Posterior vena cava (tissue), 2 donors: ENCODE results near the gene MKI67. TPM values are rescaled to one million over a fixed set of nuclear protein-coding genes. Genes with fewer than 3 reads are reported as not detected.
A peak's percentile ranks its signal among the peaks of the same experiment; 100 is the strongest.
"Not testable (repeated sequence)": the region's sequence is repeated elsewhere in the genome, so short reads cannot be mapped to it uniquely, and the experiment has no call there.

Experiments
- DNase-seq: peaks from one replicate; pipeline ENCODE4 v3.0.0-alpha.2; 2020; ENCODE audit warnings: low spot score
- intact Hi-C, 2 donors: fragments of 100-400 bp; cut with DNase I; formaldehyde crosslinking; loops; one replicate each; pipeline versions ENCODE4 v1.14.1 to v1.14.2; 2022 to 2023
- total RNA-seq, 2 donors: library from RNA; stranded (reverse); fragmentation: NEBNext Ultra II Directional; extraction: Animal tissue kit (Norgen Biotek cat#: 25700); gene quantifications; one replicate each; pipeline ENCODE4 v1.2.1, GENCODE V29; 2021
- donor health status: DM: yes; HTN: yes; CAD: no.
- donor health status: DM: yes; HTN: yes; CAD: no.

Gene MKI67
- total RNA-seq, 2 donors from 2014 or later = 0.62 to 2.0 TPM

DNA sequence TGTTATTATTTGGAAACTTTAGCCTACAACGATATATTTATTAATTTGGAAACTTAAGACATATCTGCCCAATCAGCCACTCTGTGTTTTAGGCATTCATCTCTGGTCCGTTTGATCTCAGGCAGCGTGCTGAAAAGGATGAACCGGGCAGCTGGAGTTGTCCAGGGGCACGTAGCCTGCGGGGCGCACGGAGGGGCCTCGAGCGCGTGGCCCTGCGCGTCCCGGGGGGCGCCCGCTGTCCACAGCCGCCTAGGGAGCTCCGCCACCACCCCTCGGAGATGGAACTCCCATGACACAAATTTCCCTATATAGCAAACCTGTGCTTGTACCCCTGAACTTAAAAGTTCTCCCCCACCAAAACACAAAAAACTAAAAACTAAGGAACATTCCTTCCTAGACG is 24.3 kb upstream of the MKI67 start:
- intact Hi-C loops = loop anchor here in 1 of 2 donors (10.0 kb wide), 1 partner anchor 346 kb away; no protein-coding TSS in a partner anchor
- peak; percentile 78 for DNase-seq

DNA sequence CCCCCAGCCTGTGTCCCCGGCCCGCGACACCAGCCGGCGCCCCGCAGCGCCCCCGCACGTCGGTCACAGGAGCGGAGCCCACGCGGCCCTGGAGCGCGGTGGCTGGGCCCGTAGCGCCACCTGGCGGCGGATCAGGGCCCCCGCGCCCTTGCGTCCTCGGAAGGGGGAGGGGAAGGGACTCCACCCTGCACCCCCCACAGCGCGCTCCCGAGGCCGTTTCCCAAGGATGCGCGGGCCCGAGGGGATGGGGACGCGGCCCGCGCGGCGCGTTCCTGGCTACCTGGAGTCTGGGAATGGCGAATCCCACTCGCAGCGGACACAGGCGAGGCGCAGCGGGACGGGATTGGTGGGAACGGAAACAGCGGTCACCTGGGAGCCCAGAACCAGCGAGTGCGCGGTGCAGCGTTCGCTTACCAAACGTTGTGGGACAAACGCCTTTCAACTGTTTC is 23.8 kb upstream of the MKI67 start:
- intact Hi-C loops = loop anchor here in 1 of 2 donors (10.0 kb wide), 1 partner anchor 345 kb away; no protein-coding TSS in a partner anchor
- peak; percentile 87 for DNase-seq

DNA sequence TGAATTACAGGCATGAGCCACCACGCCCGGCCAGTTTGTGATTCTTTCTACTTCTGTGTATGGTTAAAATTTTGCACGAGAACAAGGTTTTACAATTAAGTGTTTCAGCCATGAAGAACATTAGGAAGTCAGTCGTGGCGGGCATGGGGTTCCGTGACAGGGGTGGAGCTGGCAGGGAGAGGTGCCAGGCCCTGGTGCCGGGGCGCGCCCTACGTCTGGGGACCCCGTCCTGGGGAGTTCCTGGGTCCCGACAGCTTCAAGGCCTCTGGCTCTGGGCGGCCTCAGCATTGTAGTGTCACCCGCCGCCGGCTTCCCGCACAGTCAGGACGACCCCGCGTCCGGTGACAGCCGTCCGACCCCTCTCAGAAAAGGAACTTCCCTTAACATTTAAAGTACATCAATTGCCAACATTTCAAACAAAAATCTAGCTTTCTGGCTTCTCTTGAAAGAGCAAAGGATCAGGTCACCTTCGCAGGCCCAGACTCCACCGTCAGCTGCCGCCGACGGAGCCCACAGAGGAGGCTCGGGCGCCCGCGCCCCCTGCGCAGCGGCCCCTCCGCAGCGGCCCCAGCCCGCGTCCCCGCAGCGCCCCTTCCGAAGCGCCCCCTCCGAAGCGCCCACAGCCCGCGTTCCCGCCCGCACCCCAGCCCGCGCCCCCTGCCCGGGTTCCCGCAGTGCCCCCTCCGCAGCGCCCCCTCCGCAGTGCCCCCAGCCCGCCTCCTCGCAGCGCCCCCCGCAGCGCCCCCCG is 23.2 kb upstream of the MKI67 start:
- DNase-seq = peak; percentile 76
- intact Hi-C loops = loop anchor here in 1 of 2 donors (5.0 to 10.0 kb wide), 2 partner anchors 345 to 998 kb away; no protein-coding TSS in a partner anchor

DNA sequence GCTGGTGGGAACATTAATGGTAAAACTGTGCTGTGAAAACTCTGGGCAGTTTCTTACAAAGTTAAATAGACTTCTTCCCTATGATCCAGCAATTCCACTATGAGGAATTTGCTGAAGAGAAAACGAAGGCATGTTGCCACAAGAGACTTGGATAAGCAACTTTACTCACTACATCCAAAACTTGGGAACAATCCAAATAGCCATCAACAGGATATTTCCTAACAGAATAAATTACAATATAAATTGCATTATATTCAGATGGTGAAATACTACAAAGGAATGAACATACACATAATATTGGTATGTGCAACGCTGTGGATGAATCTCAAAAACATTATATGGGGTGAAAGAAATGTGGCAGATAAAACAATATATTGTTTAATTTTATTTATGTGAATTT is 21.4 kb upstream of the MKI67 start:
- intact Hi-C loops = loop anchor here in 1 of 2 donors (5.0 kb wide), 1 partner anchor 1000 kb away; no protein-coding TSS in a partner anchor
- no peak for DNase-seq

DNA sequence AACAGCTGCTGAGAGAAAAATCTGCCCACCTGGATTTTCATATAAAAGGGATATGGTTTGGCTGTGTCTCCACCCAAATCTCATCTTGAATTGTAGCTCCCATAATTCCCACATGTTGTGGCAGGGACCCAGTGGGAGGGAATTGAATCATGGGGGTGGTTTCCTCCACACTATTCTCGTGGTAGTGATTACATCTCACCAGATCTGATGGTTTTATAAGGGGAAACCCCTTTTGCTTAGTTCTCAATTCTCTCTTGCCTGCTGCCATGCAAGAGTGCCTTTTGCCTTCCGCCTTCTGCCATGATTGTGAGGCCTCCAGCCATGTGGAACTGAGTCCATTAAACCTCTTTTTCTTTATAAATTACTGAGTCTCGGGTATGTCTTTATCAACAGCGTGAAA is 20.8 kb upstream of the MKI67 start:
- DNase-seq = peak; percentile 10
- intact Hi-C loops = loop anchor here in 1 of 2 donors (5.0 kb wide), 1 partner anchor 1000 kb away; no protein-coding TSS in a partner anchor

DNA sequence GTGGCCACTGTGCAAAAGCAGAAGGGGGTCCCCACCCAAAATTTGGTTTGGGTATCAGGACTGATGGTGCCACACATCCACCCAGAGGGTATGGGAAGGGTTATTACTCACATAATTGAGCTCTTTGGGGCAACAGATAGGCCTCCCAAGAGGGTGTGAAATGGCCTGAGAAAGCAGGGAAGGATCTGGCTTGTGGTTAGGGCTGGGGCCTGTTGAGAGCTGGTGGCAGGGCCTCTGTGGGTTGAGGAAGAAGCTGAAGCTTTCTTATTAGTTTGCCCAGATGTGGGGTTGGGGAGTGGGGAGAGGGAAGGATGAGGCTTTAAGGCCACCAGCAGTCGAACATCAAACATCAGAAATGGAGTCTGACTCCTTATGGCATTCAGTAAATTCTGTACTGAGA is 18.3 kb upstream of the MKI67 start:
- no peak for DNase-seq
- intact Hi-C loops = no loop called here

DNA sequence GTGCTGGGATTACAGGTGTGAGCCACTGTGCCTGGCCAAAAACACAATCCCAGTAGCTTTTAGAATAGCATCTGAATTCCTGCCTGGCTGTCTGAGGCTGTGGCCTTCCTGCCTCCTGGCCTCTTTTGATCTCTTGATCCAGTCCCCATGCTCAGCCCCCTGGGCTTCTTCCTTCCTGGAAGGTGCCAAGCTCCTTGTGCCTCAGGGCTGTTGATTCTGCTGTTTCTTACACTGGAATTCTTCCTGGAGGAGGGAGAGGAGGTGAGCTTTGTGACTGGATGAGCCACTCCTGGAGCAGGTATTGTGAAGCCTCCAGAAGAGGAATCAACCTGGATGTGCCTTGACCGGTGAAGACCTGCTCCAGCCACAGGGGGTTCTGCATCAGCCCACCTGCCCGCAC is 17.3 kb upstream of the MKI67 start:
- DNase-seq = no peak
- intact Hi-C loops = no loop called here

DNA sequence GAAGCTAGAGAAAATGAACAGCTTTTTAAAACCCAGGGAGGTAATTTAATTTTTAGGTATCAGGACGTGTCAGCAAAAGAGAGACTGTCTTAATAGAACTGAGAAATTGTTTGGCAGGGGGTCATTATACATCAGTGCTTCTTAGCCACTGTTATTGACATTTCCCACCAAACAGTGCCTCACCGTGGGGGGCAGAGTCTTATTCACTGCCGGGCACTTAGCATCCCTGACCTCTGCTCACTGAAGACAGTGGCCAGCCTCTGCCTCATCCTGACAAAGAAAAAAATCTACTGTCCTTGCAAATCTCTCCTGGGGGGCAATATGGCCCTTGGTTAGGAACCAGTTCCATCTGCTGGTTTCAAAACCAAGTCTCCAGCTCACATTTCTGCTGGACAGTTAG is 14.2 kb upstream of the MKI67 start:
- DNase-seq = no peak
- intact Hi-C loops = no loop called here

DNA sequence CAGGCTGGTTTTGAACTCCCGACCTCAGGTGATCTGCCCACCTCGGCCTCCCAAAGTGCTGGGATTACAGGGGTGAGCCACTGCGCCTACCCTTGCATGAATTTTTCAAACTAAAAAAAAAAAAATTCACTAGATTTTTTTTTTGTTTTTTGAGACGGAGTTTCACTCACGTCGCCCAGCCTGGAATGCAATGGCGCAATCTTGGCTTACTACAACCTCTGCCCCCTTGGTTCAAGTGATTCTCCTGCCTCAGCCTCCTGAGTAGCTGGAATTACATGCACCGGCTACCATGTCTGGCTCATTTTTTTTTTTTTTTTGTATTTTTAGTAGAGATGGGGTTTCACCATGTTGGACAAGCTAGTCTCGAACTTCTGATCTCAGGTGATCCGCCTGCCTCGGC is 12.2 kb upstream of the MKI67 start:
- intact Hi-C loops = loop anchor here in 1 of 2 donors (10.0 kb wide), 1 partner anchor 936 kb away; no protein-coding TSS in a partner anchor
- DNase-seq = not testable (repeated sequence)

DNA sequence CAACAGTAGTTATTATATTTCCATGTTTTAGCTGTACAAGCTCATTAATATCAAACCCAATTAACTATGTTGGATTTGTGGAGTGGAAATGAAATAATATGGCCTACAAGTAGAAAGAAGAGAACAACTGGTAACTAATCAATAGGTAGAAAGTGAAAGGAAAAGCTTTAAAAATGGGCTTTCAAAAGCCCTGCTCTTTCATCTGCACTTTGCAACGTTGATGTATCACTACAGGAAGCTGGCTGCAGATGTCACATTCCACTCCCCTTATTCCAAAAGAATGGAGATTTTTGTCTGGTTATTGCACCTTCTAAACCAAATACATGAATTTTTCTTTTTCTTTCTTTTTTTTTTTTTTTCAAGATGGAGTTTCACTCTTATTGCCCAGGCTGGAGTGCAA is 11.7 kb upstream of the MKI67 start:
- DNase-seq = no peak

DNA sequence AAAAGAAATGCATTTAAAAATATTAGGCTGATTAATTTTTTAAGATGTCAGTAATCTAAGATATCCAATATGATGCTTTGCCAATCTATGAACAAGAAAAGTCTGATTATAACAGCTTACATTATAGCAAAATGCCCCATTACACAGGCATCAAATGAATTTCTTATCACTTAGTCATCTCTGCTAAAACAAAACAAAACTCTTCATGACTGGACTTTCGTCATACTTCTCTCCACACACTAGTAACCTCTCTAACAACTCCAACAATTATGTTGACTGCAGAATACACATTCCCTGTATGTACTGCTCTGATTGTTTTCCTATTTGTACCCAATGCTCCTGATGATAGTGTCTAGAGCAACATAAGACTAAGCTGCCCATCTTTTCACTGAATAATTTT is 3.8 kb upstream of the MKI67 start:
- intact Hi-C loops = loop anchor here in 1 of 2 donors (5.0 to 10.0 kb wide), 2 partner anchors 945 to 1322 kb away; no protein-coding TSS in a partner anchor
- no peak for DNase-seq

More for the DNA sequence above, 11.7 kb upstream of the MKI67 start:
- intact Hi-C loops = loop anchor here in 1 of 2 donors (10.0 kb wide), 1 partner anchor 937 kb away; no protein-coding TSS in a partner anchor

DNA sequence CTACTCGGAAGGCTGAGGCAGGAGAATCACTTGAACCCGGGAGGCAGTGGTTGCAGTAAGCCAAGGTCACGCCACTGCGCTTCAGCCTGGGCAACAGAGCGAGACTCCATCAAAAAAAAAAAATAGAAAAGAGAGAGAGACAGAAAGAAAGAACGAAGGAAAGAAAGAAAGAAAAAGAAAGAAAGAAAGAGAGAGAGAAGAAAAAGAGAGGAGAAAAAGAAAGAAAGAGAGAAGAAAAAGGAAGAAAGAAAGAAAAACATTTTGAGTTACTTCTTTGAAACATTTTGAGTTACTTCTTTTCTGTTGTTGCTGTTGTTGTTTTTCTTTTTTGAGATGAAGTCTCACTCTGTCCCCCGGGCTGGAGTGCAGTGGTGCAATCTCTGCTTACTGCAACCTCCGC is 2.4 kb upstream of the MKI67 start:
- DNase-seq = no peak
- intact Hi-C loops = no loop called here

DNA sequence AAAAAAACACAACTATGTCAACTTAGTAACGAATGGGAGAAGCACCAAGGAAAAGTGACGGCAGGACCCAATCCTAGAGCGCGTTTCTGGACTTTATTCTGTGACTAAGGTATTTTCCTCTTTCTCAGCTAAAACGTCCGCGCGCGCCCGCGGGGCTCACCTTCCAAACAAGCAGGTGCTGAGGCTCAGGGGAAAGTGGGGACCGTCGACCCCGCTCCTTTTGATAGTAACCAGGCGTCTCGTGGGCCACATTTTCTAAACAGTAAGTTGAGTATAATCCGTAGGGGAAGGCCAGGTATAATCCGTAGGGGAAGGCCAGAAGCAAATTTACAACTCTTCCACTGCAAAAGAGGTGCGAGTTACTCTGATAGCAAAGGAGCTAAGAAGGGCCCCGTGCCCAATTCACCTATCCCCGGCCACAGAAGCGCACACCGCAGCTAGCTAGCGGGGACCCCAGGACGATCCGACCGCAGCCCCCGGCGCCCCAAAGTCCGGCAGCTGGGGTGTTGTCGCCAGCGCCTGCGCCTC is 743 bp downstream of the MKI67 start:
- DNase-seq = no peak
- intact Hi-C loops = loop anchor here in 1 of 2 donors (1.0 kb wide), 1 partner anchor 30 kb away; no protein-coding TSS in a partner anchor

DNA sequence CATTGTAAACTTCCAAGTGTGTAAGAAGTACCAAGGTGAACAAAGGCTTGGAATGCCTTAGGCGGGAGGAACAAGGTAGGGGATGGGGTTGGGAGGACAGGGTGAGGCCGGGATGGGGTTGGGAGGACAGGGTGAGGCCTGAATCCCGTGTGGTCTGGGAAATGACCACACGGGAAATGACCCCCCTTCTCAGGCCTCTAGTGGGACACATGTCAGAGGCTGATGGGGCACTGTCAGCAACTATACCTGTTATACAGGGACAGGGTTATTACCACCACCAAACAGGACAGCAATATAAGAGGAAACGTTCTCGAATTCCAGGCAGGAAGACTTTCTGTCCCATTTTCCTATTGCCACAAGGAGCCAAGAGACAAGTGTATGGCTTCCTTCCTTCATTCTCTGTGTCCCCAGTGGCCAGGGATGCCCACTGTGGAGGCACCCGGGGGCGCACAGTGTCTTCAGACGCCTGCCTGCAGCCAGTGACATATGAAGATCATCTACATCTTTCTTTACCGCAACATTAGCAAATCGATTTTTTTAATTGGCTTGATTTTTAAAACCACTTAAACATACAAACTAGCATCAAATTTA is 1.3 kb downstream of the MKI67 start:
- no peak for DNase-seq

DNA sequence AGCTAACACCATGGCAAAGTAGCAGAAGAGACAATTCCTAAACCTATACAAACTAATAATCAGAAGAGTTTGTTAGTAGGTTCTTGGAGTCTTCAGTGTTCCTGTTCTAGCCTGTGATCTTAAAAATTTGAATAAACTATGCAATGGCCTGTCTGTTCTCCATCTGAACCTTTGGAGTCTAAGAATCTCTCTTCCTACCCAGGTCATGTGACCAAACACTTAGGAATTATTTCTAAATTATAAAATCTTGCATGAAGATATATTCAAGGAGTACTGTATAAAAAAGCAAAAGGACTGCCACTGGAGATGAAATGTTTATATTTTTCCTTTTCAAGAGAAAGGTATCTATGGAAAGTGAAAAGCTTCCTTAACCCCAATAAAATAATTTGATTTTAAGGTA is 2.4 kb downstream of the MKI67 start:
- no peak for DNase-seq
- intact Hi-C loops = no loop called here

More for the DNA sequence above, 1.3 kb downstream of the MKI67 start:
- intact Hi-C loops = loop anchor here in 1 of 2 donors (1.0 kb wide), 1 partner anchor 30 kb away; no protein-coding TSS in a partner anchor

DNA sequence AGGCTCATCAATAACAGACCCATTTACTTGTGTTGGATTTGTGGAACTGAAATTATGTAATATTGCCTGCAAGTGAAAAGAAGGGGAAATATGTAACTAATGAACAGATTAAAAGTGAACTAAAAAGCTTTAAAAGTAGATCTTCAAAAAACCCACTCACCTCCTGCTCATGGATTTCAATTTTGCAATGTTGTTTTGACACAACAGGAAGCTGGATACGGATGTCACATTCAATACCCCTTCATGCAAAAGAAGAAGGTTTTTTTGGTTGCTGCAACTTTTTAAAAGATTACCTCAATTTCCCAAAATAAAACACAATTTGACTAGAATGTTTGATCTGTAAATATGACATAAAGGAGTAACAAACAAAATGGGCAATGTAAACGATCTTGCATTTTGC is 3.3 kb downstream of the MKI67 start:
- intact Hi-C loops = no loop called here
- DNase-seq = no peak

DNA sequence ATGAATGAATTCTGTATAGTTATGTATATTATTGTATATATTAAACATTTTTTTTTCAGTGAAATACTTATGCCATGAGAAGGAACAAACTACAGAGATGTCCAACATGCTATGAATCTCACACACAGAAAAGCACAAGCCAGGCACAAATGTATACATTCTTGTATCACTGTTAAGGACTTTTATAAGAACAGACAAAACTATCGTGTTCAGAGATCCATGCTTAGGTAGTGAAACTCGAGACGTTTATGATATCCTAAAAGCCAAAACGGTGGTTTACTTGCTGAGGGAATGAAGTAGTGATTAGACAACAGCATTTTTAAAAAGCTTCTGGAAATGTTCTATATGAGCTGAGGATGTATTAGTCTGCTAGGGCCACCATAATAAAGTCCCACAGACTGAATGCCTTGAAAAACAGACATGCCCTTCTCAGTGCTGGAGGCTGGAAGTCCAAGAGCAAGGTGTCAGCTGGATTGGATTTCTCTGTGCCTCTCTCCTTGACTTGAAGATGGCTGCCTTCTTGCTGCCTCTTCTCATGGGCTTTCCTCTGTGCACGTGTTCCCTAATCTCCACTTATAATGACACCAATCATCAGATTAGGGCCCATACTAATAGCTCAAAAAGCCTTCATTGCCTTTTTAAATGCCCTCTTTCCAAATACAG is 4.3 kb downstream of the MKI67 start:
- intact Hi-C loops = no loop called here
- no peak for DNase-seq

DNA sequence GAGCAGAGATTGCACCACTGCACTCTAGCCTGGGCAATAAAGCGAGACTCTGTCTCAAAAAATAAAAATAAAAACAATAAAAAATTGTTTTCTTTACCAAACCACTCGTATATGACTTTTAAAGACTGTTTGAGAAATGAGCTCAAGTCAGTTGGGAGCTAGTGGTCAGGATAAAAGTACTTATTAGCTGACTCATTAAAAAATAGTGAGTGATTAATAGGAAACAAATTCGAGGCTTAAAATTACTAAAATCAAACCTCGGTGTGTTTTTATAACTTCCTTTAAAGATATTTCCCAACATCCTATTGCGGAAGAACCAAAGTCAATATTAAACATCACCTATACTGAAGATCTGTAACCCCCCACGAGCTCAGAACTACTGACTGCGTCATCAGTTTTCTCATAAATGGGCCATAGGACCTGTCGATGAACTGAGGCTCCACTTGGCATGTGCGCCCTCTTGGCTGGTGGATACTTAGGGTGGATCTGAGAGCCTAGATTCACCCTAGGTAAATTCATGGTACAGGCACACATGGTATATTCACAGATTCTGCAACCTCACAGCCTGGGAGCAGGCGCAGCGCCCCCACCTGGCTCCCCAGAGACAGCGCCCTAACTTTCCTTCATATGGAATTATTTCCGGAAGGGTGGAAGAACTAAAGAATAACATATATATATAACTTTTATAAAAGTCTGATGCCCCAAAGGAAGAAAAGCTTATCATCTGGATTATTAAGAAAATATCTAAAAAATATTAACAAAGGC is 9.2 kb downstream of the MKI67 start:
- DNase-seq = no peak

DNA sequence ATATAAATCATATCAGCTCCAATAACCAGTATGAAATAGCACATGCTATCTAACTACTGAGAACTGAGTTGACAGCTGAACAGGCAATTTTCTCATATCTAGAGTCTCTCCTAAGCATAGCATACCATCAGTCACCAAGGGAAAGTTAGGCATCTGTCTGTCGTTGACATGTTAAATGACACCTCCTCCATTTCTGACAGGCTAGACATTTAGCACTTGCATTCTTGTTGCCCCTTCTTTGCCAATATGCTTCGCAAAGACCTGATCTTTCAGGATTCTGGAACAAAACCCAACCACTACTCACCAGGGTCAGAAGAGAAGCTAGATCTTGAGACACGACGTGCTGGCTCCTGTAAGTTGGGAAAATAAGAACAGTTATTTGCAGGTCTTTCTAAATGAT is 10.0 kb downstream of the MKI67 start:
- no peak for DNase-seq
- intact Hi-C loops = loop anchor here in 1 of 2 donors (5.0 kb wide), 1 partner anchor 1339 kb away; no protein-coding TSS in a partner anchor

More for the DNA sequence above, 9.2 kb downstream of the MKI67 start:
- intact Hi-C loops = loop anchor here in 1 of 2 donors (5.0 kb wide), 1 partner anchor 1340 kb away; no protein-coding TSS in a partner anchor
